Measurements from ENCODE around the gene IFIT1. TPM values are rescaled to one million over a fixed set of nuclear protein-coding genes. Genes with fewer than 3 reads are reported as not detected.

Gene IFIT1
- total and polyA plus RNA-seq, 9 of the 15 experiments (the other 6 are each of a cell fraction or from before 2014, with no cell fraction given): 0.03 to 0.40 (median 0.18) TPM

GRCh38 chr10:89355394-89355931, 37.0 kb upstream of the IFIT1 start (continued):
- TF ChIP-seq CCAR2 (IDR thresholded peaks at IDR 0.05; ENCODE audit: low read depth, low read length) (no peak), PHB (CRISPR knock-in tag; IDR thresholded peaks at IDR 0.05) (no peak), PCBP1 (IDR thresholded peaks at IDR 0.05; ENCODE audit: low read depth, low read length, poor library complexity, severe bottlenecking) (no peak), NCOA6 (IDR thresholded peaks at IDR 0.05) (no peak), MAZ (CRISPR knock-in tag; conservative IDR thresholded peaks at IDR 0.05 in 1 of 2, IDR thresholded peaks at IDR 0.05 in 1 of 2) (peak in 1 of 2 experiments; percentile 52; a peak in 2 of 4 replicates), POU5F1 (IDR thresholded peaks at IDR 0.05; ENCODE audit: borderline replicate concordance, low read depth, low read length, partially characterized antibody) (no peak), ETV5 (CRISPR knock-in tag; IDR thresholded peaks at IDR 0.05; ENCODE audit: low read depth) (no peak), SMARCB1 (IDR thresholded peaks at IDR 0.05; ENCODE audit: insufficient read length, low read depth) (no peak), GABPB1 (CRISPR knock-in tag; IDR thresholded peaks at IDR 0.05) (no peak), CHCHD3 (CRISPR knock-in tag; IDR thresholded peaks at IDR 0.05) (no peak), NEUROD1 (IDR thresholded peaks at IDR 0.05; ENCODE audit: borderline replicate concordance, low read depth, low read length, partially characterized antibody) (no peak), OTX1 (CRISPR knock-in tag; IDR thresholded peaks at IDR 0.05) (no peak), ZNF79 (CRISPR knock-in tag; IDR thresholded peaks at IDR 0.05; ENCODE audit: low read depth) (peak; percentile 87), BDP1 (IDR thresholded peaks at IDR 0.05; ENCODE audit: insufficient read depth, insufficient read length) (no peak), RUNX1 (IDR thresholded peaks at IDR 0.05; ENCODE audit: low read depth) (no peak)
- TF ChIP-seq, protein P1, sequence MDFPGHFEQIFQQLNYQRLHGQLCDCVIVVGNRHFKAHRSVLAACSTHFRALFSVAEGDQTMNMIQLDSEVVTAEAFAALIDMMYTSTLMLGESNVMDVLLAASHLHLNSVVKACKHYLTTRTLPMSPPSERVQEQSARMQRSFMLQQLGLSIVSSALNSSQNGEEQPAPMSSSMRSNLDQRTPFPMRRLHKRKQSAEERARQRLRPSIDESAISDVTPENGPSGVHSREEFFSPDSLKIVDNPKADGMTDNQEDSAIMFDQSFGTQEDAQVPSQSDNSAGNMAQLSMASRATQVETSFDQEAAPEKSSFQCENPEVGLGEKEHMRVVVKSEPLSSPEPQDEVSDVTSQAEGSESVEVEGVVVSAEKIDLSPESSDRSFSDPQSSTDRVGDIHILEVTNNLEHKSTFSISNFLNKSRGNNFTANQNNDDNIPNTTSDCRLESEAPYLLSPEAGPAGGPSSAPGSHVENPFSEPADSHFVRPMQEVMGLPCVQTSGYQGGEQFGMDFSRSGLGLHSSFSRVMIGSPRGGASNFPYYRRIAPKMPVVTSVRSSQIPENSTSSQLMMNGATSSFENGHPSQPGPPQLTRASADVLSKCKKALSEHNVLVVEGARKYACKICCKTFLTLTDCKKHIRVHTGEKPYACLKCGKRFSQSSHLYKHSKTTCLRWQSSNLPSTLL (IDR thresholded peaks at IDR 0.05): no peak
- TF ChIP-seq, protein P2, sequence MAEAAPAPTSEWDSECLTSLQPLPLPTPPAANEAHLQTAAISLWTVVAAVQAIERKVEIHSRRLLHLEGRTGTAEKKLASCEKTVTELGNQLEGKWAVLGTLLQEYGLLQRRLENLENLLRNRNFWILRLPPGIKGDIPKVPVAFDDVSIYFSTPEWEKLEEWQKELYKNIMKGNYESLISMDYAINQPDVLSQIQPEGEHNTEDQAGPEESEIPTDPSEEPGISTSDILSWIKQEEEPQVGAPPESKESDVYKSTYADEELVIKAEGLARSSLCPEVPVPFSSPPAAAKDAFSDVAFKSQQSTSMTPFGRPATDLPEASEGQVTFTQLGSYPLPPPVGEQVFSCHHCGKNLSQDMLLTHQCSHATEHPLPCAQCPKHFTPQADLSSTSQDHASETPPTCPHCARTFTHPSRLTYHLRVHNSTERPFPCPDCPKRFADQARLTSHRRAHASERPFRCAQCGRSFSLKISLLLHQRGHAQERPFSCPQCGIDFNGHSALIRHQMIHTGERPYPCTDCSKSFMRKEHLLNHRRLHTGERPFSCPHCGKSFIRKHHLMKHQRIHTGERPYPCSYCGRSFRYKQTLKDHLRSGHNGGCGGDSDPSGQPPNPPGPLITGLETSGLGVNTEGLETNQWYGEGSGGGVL (CRISPR knock-in tag; IDR thresholded peaks at IDR 0.05): peak; percentile 57; the same call in 1 of the 2 replicates
